Measurements from ENCODE around the gene UGT2B7. TPM values are rescaled to one million over a fixed set of nuclear protein-coding genes. Genes with fewer than 3 reads are reported as not detected.
"Not testable (repeated sequence)": the region's sequence is repeated elsewhere in the genome, so short reads cannot be mapped to it uniquely, and the experiment has no call there.

UGT2B7 gene
- total RNA-seq, 1 experiment from 2014 or later: not detected

GRCh38 chr4:69093681-69094080 is 2.6 kb upstream of the UGT2B7 start:
- Histone ChIP-seq H3K36me3 (ENCODE audit: insufficient read depth, low read length) (no peaks in the 10 kb centered on the region), H3K4me3 (ENCODE audit: low read length) (no peak overlapping the region), H3K9me3 (ENCODE audit: low read length) (peaks cover under 1% of the 10 kb centered on the region), H3K4me2 (ENCODE audit: low read depth, low read length, poor library complexity, severe bottlenecking) (no peak overlapping the region), H3K27ac (ENCODE audit: low read length) (no peak overlapping the region), H3K27me3 (ENCODE audit: low read length) (no peaks in the 10 kb centered on the region), H3K9ac (ENCODE audit: low read length) (no peak overlapping the region), H3K79me2 (ENCODE audit: low read length) (no peaks in the 10 kb centered on the region), H3K9me2 (replicated peaks; ENCODE audit: insufficient read depth, low read length) (no peaks in the 10 kb centered on the region), H2AFZ (ENCODE audit: low read length) (no peak overlapping the region), H4K20me1 (ENCODE audit: insufficient read depth, low read depth, low read length) (no peaks in the 10 kb centered on the region), H3K4me1 (ENCODE audit: low read length) (no peaks in the 10 kb centered on the region)
- no peak for DNase-seq

DNA sequence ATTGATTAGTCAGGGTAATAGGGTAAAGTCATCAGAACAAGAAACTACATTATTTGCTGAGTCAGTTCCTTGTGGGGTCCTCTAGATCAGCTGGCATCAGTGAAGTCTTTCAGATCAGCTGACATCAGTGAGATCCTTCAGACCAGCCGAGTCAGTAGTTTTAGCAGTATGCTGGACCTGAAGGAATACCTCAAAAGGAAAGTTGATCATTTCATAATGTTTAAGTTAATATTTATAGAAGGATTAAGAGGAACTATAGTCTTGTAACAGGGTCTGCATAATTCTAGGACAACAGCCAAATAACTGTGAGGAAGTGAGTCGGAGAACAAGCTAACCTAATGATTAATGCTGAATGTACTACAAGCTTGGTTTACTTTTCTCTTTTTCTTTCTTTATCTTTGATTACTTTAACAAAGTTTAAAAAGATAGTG is 958 bp upstream of the UGT2B7 start:
- no peaks in the 10 kb centered on the region for H3K79me2 ChIP-seq (ENCODE audit: low read length)
- H3K9ac ChIP-seq (ENCODE audit: low read length): no peak overlapping the region

GRCh38 chr4:69096810-69097209 is 536 bp downstream of the UGT2B7 start:
- no peak overlapping the region for H2AFZ ChIP-seq (ENCODE audit: low read length)
- no peaks in the 10 kb centered on the region for H3K79me2 ChIP-seq (ENCODE audit: low read length)
- no peaks in the 10 kb centered on the region for H4K20me1 ChIP-seq (ENCODE audit: insufficient read depth, low read depth, low read length)
- no peaks in the 10 kb centered on the region for H3K27me3 ChIP-seq (ENCODE audit: low read length)
- H3K9ac ChIP-seq (ENCODE audit: low read length): no peak overlapping the region
- H3K4me1 ChIP-seq (ENCODE audit: low read length): no peaks in the 10 kb centered on the region
- no peaks in the 10 kb centered on the region for H3K9me2 ChIP-seq (replicated peaks; ENCODE audit: insufficient read depth, low read length)
- no peak overlapping the region for H3K4me2 ChIP-seq (ENCODE audit: low read depth, low read length, poor library complexity, severe bottlenecking)
- H3K4me3 ChIP-seq (ENCODE audit: low read length): no peak overlapping the region
- H3K27ac ChIP-seq (ENCODE audit: low read length): no peak overlapping the region
- no peaks in the 10 kb centered on the region for H3K36me3 ChIP-seq (ENCODE audit: insufficient read depth, low read length)
- no peak for DNase-seq
- no peaks in the 10 kb centered on the region; the same call in 1 of the 2 replicates for H3K9me3 ChIP-seq (ENCODE audit: low read length)

More for the DNA sequence above, 958 bp upstream of the UGT2B7 start:
- DNase-seq: no peak
- H3K4me3 ChIP-seq (ENCODE audit: low read length): no peak overlapping the region
- H3K4me1 ChIP-seq (ENCODE audit: low read length): no peaks in the 10 kb centered on the region
- H3K4me2 ChIP-seq (ENCODE audit: low read depth, low read length, poor library complexity, severe bottlenecking): no peak overlapping the region
- H3K36me3 ChIP-seq (ENCODE audit: insufficient read depth, low read length): no peaks in the 10 kb centered on the region
- H2AFZ ChIP-seq (ENCODE audit: low read length): no peak overlapping the region
- no peaks in the 10 kb centered on the region for H3K27me3 ChIP-seq (ENCODE audit: low read length)
- H4K20me1 ChIP-seq (ENCODE audit: insufficient read depth, low read depth, low read length): no peaks in the 10 kb centered on the region
- no peak overlapping the region for H3K27ac ChIP-seq (ENCODE audit: low read length)
- no peaks in the 10 kb centered on the region; the same call in 1 of the 2 replicates for H3K9me3 ChIP-seq (ENCODE audit: low read length)
- no peaks in the 10 kb centered on the region for H3K9me2 ChIP-seq (replicated peaks; ENCODE audit: insufficient read depth, low read length)

- H3K9ac ChIP-seq (ENCODE audit: low read length): no peak overlapping the region
- H3K9me3 ChIP-seq (ENCODE audit: low read length): no peaks in the 10 kb centered on the region; the same call in 1 of the 2 replicates
- no peak overlapping the region for H3K4me3 ChIP-seq (ENCODE audit: low read length)
- no peak overlapping the region for H3K27ac ChIP-seq (ENCODE audit: low read length)
- H2AFZ ChIP-seq (ENCODE audit: low read length): no peak overlapping the region
- no peak overlapping the region for H3K4me2 ChIP-seq (ENCODE audit: low read depth, low read length, poor library complexity, severe bottlenecking)
- H3K9me2 ChIP-seq (replicated peaks; ENCODE audit: insufficient read depth, low read length): no peaks in the 10 kb centered on the region
- no peak for DNase-seq
- no peaks in the 10 kb centered on the region for H3K79me2 ChIP-seq (ENCODE audit: low read length)
- no peaks in the 10 kb centered on the region for H3K4me1 ChIP-seq (ENCODE audit: low read length)
- no peaks in the 10 kb centered on the region for H3K36me3 ChIP-seq (ENCODE audit: insufficient read depth, low read length)
- no peaks in the 10 kb centered on the region for H4K20me1 ChIP-seq (ENCODE audit: insufficient read depth, low read depth, low read length)
- no peaks in the 10 kb centered on the region for H3K27me3 ChIP-seq (ENCODE audit: low read length)
These were observed 2.2 kb downstream of the UGT2B7 start for GRCh38 chr4:69098470-69098869.

GRCh38 chr4:69099910-69100309 is 3.6 kb downstream of the UGT2B7 start:
- Histone ChIP-seq H3K4me3 (ENCODE audit: low read length) (no peak overlapping the region), H3K27ac (ENCODE audit: low read length) (no peak overlapping the region), H3K9ac (ENCODE audit: low read length) (no peak overlapping the region), H3K36me3 (ENCODE audit: insufficient read depth, low read length) (no peaks in the 10 kb centered on the region), H3K27me3 (ENCODE audit: low read length) (no peaks in the 10 kb centered on the region), H2AFZ (ENCODE audit: low read length) (no peak overlapping the region), H3K4me2 (ENCODE audit: low read depth, low read length, poor library complexity, severe bottlenecking) (no peak overlapping the region), H3K9me3 (ENCODE audit: low read length) (no peaks in the 10 kb centered on the region), H3K4me1 (ENCODE audit: low read length) (no peaks in the 10 kb centered on the region), H4K20me1 (ENCODE audit: insufficient read depth, low read depth, low read length) (no peaks in the 10 kb centered on the region), H3K9me2 (replicated peaks; ENCODE audit: insufficient read depth, low read length) (no peaks in the 10 kb centered on the region), H3K79me2 (ENCODE audit: low read length) (no peaks in the 10 kb centered on the region)
- DNase-seq: no peak

DNA sequence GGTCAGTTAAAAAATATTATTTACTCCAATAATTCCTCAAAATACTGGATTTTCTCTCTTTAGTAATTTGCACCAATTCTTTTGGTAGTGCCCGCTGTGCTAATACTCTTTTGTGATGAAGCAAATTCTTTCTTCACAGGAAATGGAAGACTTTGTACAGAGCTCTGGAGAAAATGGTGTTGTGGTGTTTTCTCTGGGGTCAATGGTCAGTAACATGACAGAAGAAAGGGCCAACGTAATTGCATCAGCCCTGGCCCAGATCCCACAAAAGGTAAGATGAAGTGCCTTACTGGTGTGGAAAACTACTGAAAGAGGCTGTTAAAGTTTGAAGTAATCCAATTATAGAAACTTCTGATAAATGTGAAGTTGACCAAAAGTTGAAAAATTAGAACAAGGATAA is 6.4 kb downstream of the UGT2B7 start:
- H3K9me3 ChIP-seq (ENCODE audit: low read length); DNase-seq; H3K9ac ChIP-seq (ENCODE audit: low read length); H4K20me1 ChIP-seq (ENCODE audit: insufficient read depth, low read depth, low read length); H3K27ac ChIP-seq (ENCODE audit: low read length); H3K36me3 ChIP-seq (ENCODE audit: insufficient read depth, low read length); H3K79me2 ChIP-seq (ENCODE audit: low read length); H3K4me1 ChIP-seq (ENCODE audit: low read length); H3K4me2 ChIP-seq (ENCODE audit: low read depth, low read length, poor library complexity, severe bottlenecking); H3K9me2 ChIP-seq (replicated peaks; ENCODE audit: insufficient read depth, low read length); H3K27me3 ChIP-seq (ENCODE audit: low read length); H2AFZ ChIP-seq (ENCODE audit: low read length); H3K4me3 ChIP-seq (ENCODE audit: low read length): not testable (repeated sequence)

- Histone ChIP-seq H3K9ac (ENCODE audit: low read length) (no peak overlapping the region), H3K4me1 (ENCODE audit: low read length) (no peaks in the 10 kb centered on the region), H3K79me2 (ENCODE audit: low read length) (no peaks in the 10 kb centered on the region), H3K27ac (ENCODE audit: low read length) (no peak overlapping the region), H3K9me3 (ENCODE audit: low read length) (no peaks in the 10 kb centered on the region; the same call in 1 of the 2 replicates), H2AFZ (ENCODE audit: low read length) (no peak overlapping the region), H4K20me1 (ENCODE audit: insufficient read depth, low read depth, low read length) (no peaks in the 10 kb centered on the region), H3K4me2 (ENCODE audit: low read depth, low read length, poor library complexity, severe bottlenecking) (no peak overlapping the region), H3K4me3 (ENCODE audit: low read length) (no peak overlapping the region), H3K9me2 (replicated peaks; ENCODE audit: insufficient read depth, low read length) (no peaks in the 10 kb centered on the region), H3K36me3 (ENCODE audit: insufficient read depth, low read length) (no peaks in the 10 kb centered on the region), H3K27me3 (ENCODE audit: low read length) (no peaks in the 10 kb centered on the region)
- no peak for DNase-seq
These were observed 8.5 kb downstream of the UGT2B7 start for GRCh38 chr4:69104719-69105275.

DNA sequence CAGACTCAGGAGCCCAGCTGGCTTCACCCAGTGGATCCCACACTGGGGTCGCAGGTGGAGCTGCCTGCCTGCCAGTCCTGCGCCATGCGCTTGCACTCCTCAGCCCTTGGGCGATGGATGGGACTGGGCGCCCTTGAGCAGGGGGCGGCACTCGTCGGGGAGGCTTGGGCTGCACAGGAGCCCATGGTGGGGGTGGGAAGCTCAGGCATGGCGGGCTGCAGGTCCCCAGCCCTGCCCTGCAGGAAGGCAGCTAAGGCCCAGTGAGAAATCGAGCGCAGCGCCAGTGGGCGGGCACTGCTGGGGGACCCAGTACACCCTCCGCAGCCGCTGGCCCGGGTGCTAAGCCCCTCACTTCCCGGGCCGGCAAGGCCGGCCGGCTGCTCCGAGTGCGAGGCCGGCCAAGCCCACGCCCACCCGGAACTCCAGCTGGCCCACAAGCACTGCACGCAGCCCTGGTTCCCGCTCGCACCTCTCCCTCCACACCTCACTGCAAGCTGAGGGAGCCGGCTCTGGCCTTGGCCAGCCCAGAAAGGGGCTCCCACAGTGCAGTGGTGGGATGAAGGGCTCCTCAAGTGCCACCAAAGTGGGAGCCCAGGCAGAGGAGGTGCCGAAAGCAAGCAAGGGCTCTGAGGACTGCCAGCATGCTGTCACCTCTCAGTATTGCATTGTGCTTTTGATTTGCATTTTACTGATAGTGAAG is 19.0 kb downstream of the UGT2B7 start:
- H3K36me3 ChIP-seq (ENCODE audit: insufficient read depth, low read length); H3K9ac ChIP-seq (ENCODE audit: low read length); H3K79me2 ChIP-seq (ENCODE audit: low read length); DNase-seq; H3K9me2 ChIP-seq (replicated peaks; ENCODE audit: insufficient read depth, low read length); H3K27me3 ChIP-seq (ENCODE audit: low read length); H3K4me1 ChIP-seq (ENCODE audit: low read length); H3K27ac ChIP-seq (ENCODE audit: low read length); H4K20me1 ChIP-seq (ENCODE audit: insufficient read depth, low read depth, low read length); H3K4me3 ChIP-seq (ENCODE audit: low read length); H3K9me3 ChIP-seq (ENCODE audit: low read length); H2AFZ ChIP-seq (ENCODE audit: low read length); H3K4me2 ChIP-seq (ENCODE audit: low read depth, low read length, poor library complexity, severe bottlenecking): not testable (repeated sequence)
